Memory B cell (primary cell): ENCODE measurements around the gene KIF16B.

Source experiments
- ATAC-seq: fragments of 150-1000 bp; cut with Tn5 transposase; 2 replicates; pipeline ENCODE4 v1.10.0; 2021; ENCODE audit warnings: low read depth, mild to moderate bottlenecking, moderate library complexity
- DNase-seq, 2 donors: peaks; one replicate each; pipeline ENCODE4 v3.0.0; 2022; ENCODE audit warnings: low spot score in 2 of 2
- H3K27ac Mint-ChIP-seq: one replicate; pipeline ENCODE4 v1.8.0; 2022; ENCODE audit warnings: mild to moderate bottlenecking, moderate library complexity, mixed read lengths
- H3K27me3 Mint-ChIP-seq: one replicate; pipeline ENCODE4 v1.8.0; 2022; ENCODE audit warnings: mixed read lengths
- H3K36me3 Mint-ChIP-seq: one replicate; pipeline ENCODE4 v1.8.0; 2022; ENCODE audit warnings: mild to moderate bottlenecking, mixed read lengths
- H3K4me1 Mint-ChIP-seq: one replicate; pipeline ENCODE4 v1.8.0; 2022; ENCODE audit warnings: mixed read lengths
- H3K4me3 Mint-ChIP-seq: one replicate; pipeline ENCODE4 v1.8.0; 2022; ENCODE audit warnings: mild to moderate bottlenecking, moderate library complexity, mixed read lengths
- H3K9me3 Mint-ChIP-seq: one replicate; pipeline ENCODE4 v1.8.0; 2022; ENCODE audit warnings: mixed read lengths

KIF16B gene

GRCh38 chr20:16427571-16427970 is 145.7 kb downstream of the KIF16B start:
- Mint-ChIP-seq H3K4me1 (no peaks in the 10 kb centered on the region), H3K9me3 (peaks cover 4% of the 10 kb centered on the region), H3K36me3 (peaks cover 62% of the 10 kb centered on the region), H3K4me3 (no peak overlapping the region), H3K27me3 (no peaks in the 10 kb centered on the region), H3K27ac (no peak overlapping the region)
- ATAC-seq, result no peak
- no peak for DNase-seq

GRCh38 chr20:16424780-16425179 is 148.5 kb downstream of the KIF16B start:
- no peak for DNase-seq

GRCh38 chr20:16423311-16424212 is 149.7 kb downstream of the KIF16B start:
- H3K27ac Mint-ChIP-seq, result no peak overlapping the region
- no peak overlapping the region for H3K4me3 Mint-ChIP-seq
- ATAC-seq, result no peak
- H3K4me1 Mint-ChIP-seq, result no peaks in the 10 kb centered on the region
- DNase-seq, result no peak
- no peaks in the 10 kb centered on the region for H3K27me3 Mint-ChIP-seq
- peaks cover 7% of the 10 kb centered on the region for H3K9me3 Mint-ChIP-seq
- peaks cover 63% of the 10 kb centered on the region for H3K36me3 Mint-ChIP-seq

More at GRCh38 chr20:16424780-16425179, 148.5 kb downstream of the KIF16B start:
- peaks cover 56% of the 10 kb centered on the region for H3K36me3 Mint-ChIP-seq
- H3K27ac Mint-ChIP-seq, result no peak overlapping the region
- ATAC-seq, result no peak
- H3K4me3 Mint-ChIP-seq, result no peak overlapping the region
- H3K9me3 Mint-ChIP-seq, result peaks cover 4% of the 10 kb centered on the region
- H3K4me1 Mint-ChIP-seq, result no peaks in the 10 kb centered on the region
- H3K27me3 Mint-ChIP-seq, result no peaks in the 10 kb centered on the region

GRCh38 chr20:16419138-16419715 is 154.0 kb downstream of the KIF16B start:
- DNase-seq (no peak), ATAC-seq (no peak)
- peak overlapping the region; percentile 19 for H3K27ac Mint-ChIP-seq
- H3K36me3 Mint-ChIP-seq, result peaks cover 52% of the 10 kb centered on the region
- H3K4me3 Mint-ChIP-seq, result no peak overlapping the region
- no peaks in the 10 kb centered on the region for H3K27me3 Mint-ChIP-seq
- peaks cover 7% of the 10 kb centered on the region for H3K9me3 Mint-ChIP-seq
- H3K4me1 Mint-ChIP-seq, result no peaks in the 10 kb centered on the region

GRCh38 chr20:16418616-16419015 is 154.6 kb downstream of the KIF16B start:
- DNase-seq (no peak), ATAC-seq (no peak)
- no peaks in the 10 kb centered on the region for H3K4me1 Mint-ChIP-seq
- peaks cover 47% of the 10 kb centered on the region for H3K36me3 Mint-ChIP-seq
- no peak overlapping the region for H3K27ac Mint-ChIP-seq
- no peaks in the 10 kb centered on the region for H3K27me3 Mint-ChIP-seq
- no peak overlapping the region for H3K4me3 Mint-ChIP-seq
- peaks cover 5% of the 10 kb centered on the region for H3K9me3 Mint-ChIP-seq

GRCh38 chr20:16417001-16417400 is 156.2 kb downstream of the KIF16B start:
- peaks cover 5% of the 10 kb centered on the region for H3K9me3 Mint-ChIP-seq
- no peak for DNase-seq
- H3K4me1 Mint-ChIP-seq, result no peaks in the 10 kb centered on the region
- no peaks in the 10 kb centered on the region for H3K27me3 Mint-ChIP-seq
- no peak for ATAC-seq
- no peak overlapping the region for H3K27ac Mint-ChIP-seq
- peaks cover 45% of the 10 kb centered on the region for H3K36me3 Mint-ChIP-seq
- no peak overlapping the region for H3K4me3 Mint-ChIP-seq

- peaks cover 10% of the 10 kb centered on the region for H3K9me3 Mint-ChIP-seq
- no peaks in the 10 kb centered on the region for H3K27me3 Mint-ChIP-seq
- DNase-seq (no peak), ATAC-seq (no peak)
- H3K4me1 Mint-ChIP-seq, result no peaks in the 10 kb centered on the region
- H3K4me3 Mint-ChIP-seq, result no peak overlapping the region
- no peak overlapping the region for H3K27ac Mint-ChIP-seq
- peaks cover 52% of the 10 kb centered on the region for H3K36me3 Mint-ChIP-seq
Observed at GRCh38 chr20:16415071-16416053, 157.9 kb downstream of the KIF16B start.

GRCh38 chr20:16412906-16413305 is 160.3 kb downstream of the KIF16B start:
- no peak for DNase-seq
- ATAC-seq, result no peak
- Mint-ChIP-seq H3K4me3 (no peak overlapping the region), H3K36me3 (peaks cover 43% of the 10 kb centered on the region), H3K27ac (no peak overlapping the region), H3K27me3 (no peaks in the 10 kb centered on the region), H3K9me3 (peaks cover 7% of the 10 kb centered on the region), H3K4me1 (no peaks in the 10 kb centered on the region)

GRCh38 chr20:16411361-16411760 is 161.9 kb downstream of the KIF16B start:
- ATAC-seq (no peak), DNase-seq (no peak)
- H3K36me3 Mint-ChIP-seq, result peaks cover 39% of the 10 kb centered on the region
- H3K27me3 Mint-ChIP-seq, result no peaks in the 10 kb centered on the region
- H3K4me3 Mint-ChIP-seq, result no peak overlapping the region
- H3K9me3 Mint-ChIP-seq, result peaks cover 7% of the 10 kb centered on the region
- H3K4me1 Mint-ChIP-seq, result no peaks in the 10 kb centered on the region
- no peak overlapping the region for H3K27ac Mint-ChIP-seq

- no peak overlapping the region for H3K4me3 Mint-ChIP-seq
- H3K27ac Mint-ChIP-seq, result no peak overlapping the region
- no peak for DNase-seq
Observed at GRCh38 chr20:16410626-16411025, 162.6 kb downstream of the KIF16B start.

GRCh38 chr20:16408981-16409380 is 164.3 kb downstream of the KIF16B start:
- Mint-ChIP-seq H3K4me3 (no peak overlapping the region), H3K27ac (no peak overlapping the region), H3K27me3 (no peaks in the 10 kb centered on the region), H3K9me3 (peaks cover 7% of the 10 kb centered on the region), H3K36me3 (peaks cover 44% of the 10 kb centered on the region), H3K4me1 (no peaks in the 10 kb centered on the region)
- DNase-seq (no peak), ATAC-seq (no peak)

More at GRCh38 chr20:16410626-16411025, 162.6 kb downstream of the KIF16B start:
- no peak for ATAC-seq
- no peaks in the 10 kb centered on the region for H3K4me1 Mint-ChIP-seq
- peaks cover 43% of the 10 kb centered on the region for H3K36me3 Mint-ChIP-seq
- peaks cover 7% of the 10 kb centered on the region for H3K9me3 Mint-ChIP-seq
- H3K27me3 Mint-ChIP-seq, result no peaks in the 10 kb centered on the region

- peaks cover 44% of the 10 kb centered on the region for H3K36me3 Mint-ChIP-seq
- H3K4me3 Mint-ChIP-seq, result no peak overlapping the region
- no peak for DNase-seq
- H3K4me1 Mint-ChIP-seq, result no peaks in the 10 kb centered on the region
- no peak overlapping the region for H3K27ac Mint-ChIP-seq
- no peaks in the 10 kb centered on the region for H3K27me3 Mint-ChIP-seq
- ATAC-seq, result no peak
- H3K9me3 Mint-ChIP-seq, result peaks cover 7% of the 10 kb centered on the region
Observed at GRCh38 chr20:16407251-16408067, 165.8 kb downstream of the KIF16B start.

GRCh38 chr20:16405254-16405653 is 168.0 kb downstream of the KIF16B start:
- Mint-ChIP-seq H3K4me3 (no peak overlapping the region), H3K27ac (no peak overlapping the region), H3K27me3 (no peaks in the 10 kb centered on the region), H3K36me3 (peaks cover 45% of the 10 kb centered on the region), H3K4me1 (peaks cover 7% of the 10 kb centered on the region), H3K9me3 (no peaks in the 10 kb centered on the region)
- ATAC-seq, result no peak
- no peak for DNase-seq
